Dermis microvascular lymphatic vessel endothelial cell (primary cell): ENCODE results near the gene KLHL5. TPM values are rescaled to one million over a fixed set of nuclear protein-coding genes. Genes with fewer than 3 reads are reported as not detected.
A peak's percentile ranks its signal among the peaks of the same experiment; 100 is the strongest.
"Not testable (repeated sequence)": the region's sequence is repeated elsewhere in the genome, so short reads cannot be mapped to it uniquely, and the experiment has no call there.

Experiments used
- DNase-seq, 2 donors: peaks; one replicate each; pipeline versions ENCODE4 v3.0.0 to v3.0.0-alpha.2; 2010; ENCODE audit warnings: low read depth in 2 of 2
- total RNA-seq: library from RNA; depleted of rRNA; stranded (reverse); fragments of >200 nt; gene quantifications from 2 replicates; pipeline ENCODE4 v1.2.1, GENCODE V29; 2014

KLHL5 gene
- 99.0 and 106 TPM in 2 replicates for total RNA-seq

GRCh38 chr4:39062094-39062769, at the start of gene KLHL5:
Gene KLHL5, plus strand, starts transcription at chr4:39062232. Its CDS starts 421 bp downstream, at chr4:39062653.
- no peak for DNase-seq

- DNase-seq: no peak
Measured at GRCh38 chr4:39014028-39014427, 48.0 kb upstream of the KLHL5 start.

GRCh38 chr4:39020130-39020529, 41.9 kb upstream of the KLHL5 start:
- peak in 1 of 2 donors; percentile 59 for DNase-seq

GRCh38 chr4:39021631-39022030, 40.4 kb upstream of the KLHL5 start:
- no peak for DNase-seq

GRCh38 chr4:39022241-39022640, 39.8 kb upstream of the KLHL5 start:
- no peak for DNase-seq

- no peak for DNase-seq
Measured at GRCh38 chr4:39023059-39023458, 39.0 kb upstream of the KLHL5 start.

- no peak for DNase-seq
Measured at GRCh38 chr4:39024311-39024865, 37.6 kb upstream of the KLHL5 start.

- peak in 1 of 2 donors; percentile 40 for DNase-seq
Measured at GRCh38 chr4:39025552-39026085, 36.4 kb upstream of the KLHL5 start.

- no peak for DNase-seq
Measured at GRCh38 chr4:39026096-39026495, 35.9 kb upstream of the KLHL5 start.

GRCh38 chr4:39029752-39030694, 32.0 kb upstream of the KLHL5 start:
- no peak for DNase-seq

GRCh38 chr4:39030725-39031124, 31.3 kb upstream of the KLHL5 start:
- DNase-seq: no peak

- DNase-seq: not testable (repeated sequence)
Measured at GRCh38 chr4:39031590-39032020, 30.4 kb upstream of the KLHL5 start.

- DNase-seq: peak in 1 of 2 donors; percentile 76
Measured at GRCh38 chr4:39032218-39033085, 29.6 kb upstream of the KLHL5 start, which contains the start of gene TMEM156. Gene TMEM156, minus strand, starts transcription at chr4:39032409. Its CDS starts 96 bp downstream, at chr4:39032313.

GRCh38 chr4:39036172-39036571, 25.9 kb upstream of the KLHL5 start:
- peak in 1 of 2 donors; percentile 74 for DNase-seq

- DNase-seq: peak in 1 of 2 donors; percentile 81
Measured at GRCh38 chr4:39037491-39037825, 24.6 kb upstream of the KLHL5 start.

GRCh38 chr4:39037941-39038340, 24.1 kb upstream of the KLHL5 start:
- no peak for DNase-seq

GRCh38 chr4:39039108-39039507, 22.9 kb upstream of the KLHL5 start:
- no peak for DNase-seq

- DNase-seq: no peak
Measured at GRCh38 chr4:39042366-39042765, 19.7 kb upstream of the KLHL5 start.

GRCh38 chr4:39043058-39043860, 18.8 kb upstream of the KLHL5 start:
- peak in 1 of 2 donors; percentile 61 for DNase-seq

GRCh38 chr4:39043861-39044363, 18.1 kb upstream of the KLHL5 start:
- DNase-seq: peak; percentile 76 to 92
